Activated naive CD8-positive, alpha-beta T cell treated with anti-CD3 and anti-CD28 coated beads, Interleukin-2, amount 10 ng/mL, durations not matched to agents 7 days and 5 days (primary cell): ENCODE results near the gene LLGL2. TPM values are rescaled to one million over a fixed set of nuclear protein-coding genes. Genes with fewer than 3 reads are reported as not detected.

Experiments used
- ATAC-seq: fragments of 150-1000 bp; cut with Tn5 transposase; one replicate; pipeline ENCODE4 v1.10.0; 2021; ENCODE audit warnings: low read depth, moderate library complexity
- POLR2A ChIA-PET: fragments of 350-600 bp; sonication (Branson Sonifier 250); formaldehyde crosslinking; loops from one replicate; lab custom pipeline; 2021; ENCODE audit warnings: antibody characterized with exemption; lab: Charles Lee
- DNase-seq: peaks from one replicate; pipeline ENCODE4 v3.0.0; 2021
- H3K27ac Mint-ChIP-seq: one replicate; pipeline ENCODE4 v1.8.0; 2022; ENCODE audit warnings: mild to moderate bottlenecking, mixed read lengths
- H3K27me3 Mint-ChIP-seq: one replicate; pipeline ENCODE4 v1.8.0; 2022; ENCODE audit warnings: mild to moderate bottlenecking, moderate library complexity, mixed read lengths
- H3K36me3 Mint-ChIP-seq: one replicate; pipeline ENCODE4 v1.8.0; 2021; ENCODE audit warnings: mild to moderate bottlenecking, mixed read lengths
- H3K4me1 Mint-ChIP-seq: one replicate; pipeline ENCODE4 v1.8.0; 2021; ENCODE audit warnings: mixed read lengths
- H3K4me3 Mint-ChIP-seq: one replicate; pipeline ENCODE4 v1.8.0; 2022; ENCODE audit warnings: mild to moderate bottlenecking, moderate library complexity, mixed read lengths
- H3K9me3 Mint-ChIP-seq: one replicate; pipeline ENCODE4 v1.8.0; 2021; ENCODE audit warnings: mixed read lengths
- total RNA-seq, 2 experiments: library from RNA; stranded (reverse); gene quantifications; one replicate each; pipeline ENCODE4 v1.2.3, GENCODE V29; 2021

Gene LLGL2
- total RNA-seq, 2 experiments from 2014 or later: 36.9 to 37.2 TPM

DNA sequence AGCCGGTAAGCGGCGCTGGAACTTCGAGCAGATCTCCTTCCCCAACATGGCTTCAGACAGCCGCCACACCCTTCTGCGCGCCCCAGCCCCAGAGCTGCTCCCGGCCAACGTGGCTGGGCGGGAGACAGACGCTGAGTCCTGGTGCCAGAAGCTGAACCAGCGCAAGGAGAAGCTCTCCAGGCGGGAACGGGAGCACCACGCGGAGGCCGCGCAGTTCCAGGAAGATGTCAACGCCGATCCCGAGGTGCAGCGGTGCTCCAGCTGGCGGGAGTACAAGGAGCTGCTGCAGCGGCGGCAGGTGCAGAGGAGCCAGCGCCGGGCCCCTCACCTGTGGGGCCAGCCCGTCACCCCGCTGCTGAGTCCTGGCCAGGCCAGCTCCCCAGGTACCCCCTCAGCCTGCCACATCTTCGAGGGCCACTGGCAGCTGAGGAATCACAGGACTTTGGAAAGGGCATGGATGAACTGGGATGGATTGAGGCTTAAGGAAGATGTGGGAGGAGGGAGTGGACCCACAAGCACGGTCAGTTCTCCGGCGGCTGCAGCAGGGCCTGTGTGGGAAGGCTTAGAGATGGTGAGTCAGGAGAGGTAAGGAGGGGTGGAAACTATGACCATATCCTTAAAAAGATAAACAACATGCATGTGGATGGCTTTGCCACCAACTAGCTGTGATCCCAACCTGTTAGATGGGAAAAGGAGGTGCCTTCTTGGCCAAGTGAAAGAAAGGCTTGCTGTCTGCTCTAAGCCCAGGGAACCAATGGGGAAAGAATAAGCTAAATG lies 3.4 kb upstream of the LLGL2 start:
- Mint-ChIP-seq H3K27ac (no peak overlapping the region), H3K36me3 (peaks cover 20% of the 10 kb centered on the region), H3K9me3 (no peaks in the 10 kb centered on the region), H3K4me3 (no peak overlapping the region), H3K4me1 (peaks cover 31% of the 10 kb centered on the region), H3K27me3 (peaks cover 6% of the 10 kb centered on the region)
- DNase-seq (no peak), ATAC-seq (no peak)
- POLR2A ChIA-PET: interaction anchor here (1.4 kb wide), 1 partner anchor 13 kb away, joined by 3 read pairs; no protein-coding TSS in a partner anchor

DNA sequence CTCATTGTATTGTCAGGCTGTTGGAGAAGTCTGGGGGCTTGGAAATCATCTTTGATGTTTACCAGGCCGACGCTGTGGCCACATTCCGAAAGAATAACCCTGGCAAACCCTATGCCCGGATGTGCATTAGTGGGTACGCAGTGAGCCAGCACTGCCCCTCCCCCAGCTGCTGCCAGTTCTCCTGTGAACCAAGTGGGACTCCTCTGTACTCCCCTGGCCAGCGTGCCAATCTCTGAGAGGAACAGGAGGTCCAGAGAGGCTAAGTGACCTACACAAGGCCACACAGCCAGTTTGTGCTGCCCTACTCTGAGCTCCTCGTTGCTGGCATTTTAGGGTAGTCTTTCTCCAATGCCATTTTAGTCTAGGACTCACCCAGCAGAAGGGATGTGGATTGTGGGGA lies 1.9 kb upstream of the LLGL2 start:
- ATAC-seq (no peak), DNase-seq (no peak)
- Mint-ChIP-seq H3K9me3 (no peaks in the 10 kb centered on the region), H3K4me3 (no peak overlapping the region), H3K4me1 (peaks cover 17% of the 10 kb centered on the region), H3K27ac (no peak overlapping the region), H3K27me3 (peaks cover 6% of the 10 kb centered on the region), H3K36me3 (peaks cover 17% of the 10 kb centered on the region)
- POLR2A ChIA-PET: no interaction called here

- POLR2A ChIA-PET: interaction anchor here (0.7 to 1.8 kb wide), 6 partner anchors 8 to 241 kb away, joined by 3 to 23 read pairs (median 6); partner anchors contain the start of genes SLC25A19 and TSEN54
- Mint-ChIP-seq H3K4me1 (peaks cover 11% of the 10 kb centered on the region), H3K4me3 (peak overlapping the region; percentile 39), H3K9me3 (no peaks in the 10 kb centered on the region), H3K36me3 (peaks cover 12% of the 10 kb centered on the region), H3K27me3 (peaks cover 6% of the 10 kb centered on the region), H3K27ac (no peak overlapping the region)
- DNase-seq: no peak
- ATAC-seq: no peak
Measured at GRCh38 chr17:75524269-75524969, 1.1 kb upstream of the LLGL2 start.

DNA sequence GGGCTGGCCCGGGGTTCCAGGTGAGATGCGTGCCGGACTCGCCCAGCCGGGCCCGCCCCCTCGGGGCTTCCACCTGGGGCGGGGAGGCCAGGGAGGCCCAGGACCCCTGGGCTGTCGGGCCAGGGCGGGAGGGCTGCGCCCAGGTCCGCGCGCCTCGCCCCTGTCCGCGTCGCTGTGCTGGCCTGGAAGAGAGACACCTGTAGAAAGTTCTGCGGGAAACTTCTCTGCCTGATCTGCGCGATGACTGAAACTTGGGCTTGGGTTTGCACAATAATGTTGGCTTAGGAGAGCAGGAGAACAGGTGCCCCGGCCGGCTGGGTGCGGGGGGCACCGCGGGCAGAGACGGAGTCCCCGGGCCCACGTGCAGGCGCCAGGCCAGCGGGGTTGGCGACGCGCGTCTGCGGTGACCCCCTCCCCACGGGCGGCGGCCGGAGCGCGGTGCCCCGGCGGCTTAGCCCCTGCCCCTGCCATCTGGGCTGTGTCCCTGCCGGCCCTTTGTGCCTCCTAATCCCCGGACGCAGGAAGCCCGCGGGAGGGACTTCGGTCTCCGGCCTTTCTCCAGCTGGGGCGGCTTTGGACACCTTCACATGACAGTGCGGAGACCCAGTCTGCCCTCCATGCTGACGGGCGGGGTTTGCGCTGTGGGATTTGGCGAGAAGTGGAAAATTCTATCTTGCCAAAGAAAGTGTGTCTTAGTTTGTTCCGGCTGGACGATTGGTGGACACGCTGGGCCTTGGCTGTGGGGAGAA lies 483 bp downstream of the LLGL2 start:
- Mint-ChIP-seq H3K27ac (no peak overlapping the region), H3K27me3 (peaks cover 6% of the 10 kb centered on the region), H3K4me3 (peak overlapping the region; percentile 74), H3K36me3 (peaks cover 5% of the 10 kb centered on the region), H3K4me1 (peaks cover 9% of the 10 kb centered on the region), H3K9me3 (no peaks in the 10 kb centered on the region)
- POLR2A ChIA-PET: interaction anchor here (0.5 to 1.9 kb wide), 10 partner anchors 8 to 120 kb away, joined by 4 to 23 read pairs (median 6); partner anchors contain the start of genes GRB2, TMEM94 and TSEN54
- DNase-seq (no peak), ATAC-seq (peak; percentile 4)

DNA sequence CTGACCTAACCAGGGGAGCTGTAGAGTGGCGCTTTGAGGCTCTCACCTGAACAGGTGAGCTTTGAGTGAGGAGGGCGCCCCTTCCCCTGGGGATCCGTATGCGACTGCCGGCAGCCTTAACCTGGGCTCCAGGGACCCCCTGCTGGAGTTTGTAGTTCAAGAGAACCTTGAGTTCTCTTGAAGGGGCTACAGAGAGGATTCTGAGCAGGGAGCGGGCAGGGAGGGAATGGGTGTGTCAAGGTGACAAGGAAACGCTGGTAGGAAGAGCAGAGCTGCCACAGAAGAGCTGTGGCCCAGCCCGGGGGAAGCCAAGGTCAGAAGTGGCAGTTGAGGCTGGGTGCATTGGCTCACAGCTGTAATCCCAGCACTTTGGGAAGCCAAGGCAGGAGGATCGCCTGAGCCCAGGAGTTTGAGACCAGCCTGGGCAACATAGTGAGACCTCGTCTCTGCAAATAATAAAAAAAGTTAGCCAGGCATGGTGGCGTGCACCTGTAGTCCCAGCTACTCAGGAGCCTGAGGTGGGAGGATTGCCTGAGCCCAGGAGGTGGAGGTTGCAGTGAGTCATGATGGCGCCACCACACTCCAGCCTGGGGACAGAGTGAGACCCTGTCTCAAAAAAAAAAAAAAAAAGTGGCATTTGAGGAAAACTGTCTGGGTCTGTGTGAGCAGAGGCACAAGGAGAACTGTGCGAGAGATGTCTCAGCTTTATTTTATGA lies 1.2 kb downstream of the LLGL2 start:
- ATAC-seq (no peak), DNase-seq (no peak)
- Mint-ChIP-seq H3K36me3 (peaks cover 5% of the 10 kb centered on the region), H3K27me3 (peaks cover 6% of the 10 kb centered on the region), H3K27ac (no peak overlapping the region), H3K4me3 (peak overlapping the region; percentile 67), H3K4me1 (peaks cover 9% of the 10 kb centered on the region), H3K9me3 (no peaks in the 10 kb centered on the region)
- POLR2A ChIA-PET: interaction anchor here (0.5 to 1.9 kb wide), 11 partner anchors 8 to 488 kb away, joined by 3 to 12 read pairs (median 5); partner anchors contain the start of gene TSEN54

- H3K36me3 Mint-ChIP-seq: peaks cover 3% of the 10 kb centered on the region
- H3K4me3 Mint-ChIP-seq: no peak overlapping the region
- H3K27ac Mint-ChIP-seq: no peak overlapping the region
- no peaks in the 10 kb centered on the region for H3K9me3 Mint-ChIP-seq
- DNase-seq: no peak
- H3K27me3 Mint-ChIP-seq: peaks cover 7% of the 10 kb centered on the region
- H3K4me1 Mint-ChIP-seq: peaks cover 26% of the 10 kb centered on the region
- POLR2A ChIA-PET: no interaction called here
- no peak for ATAC-seq
Measured at GRCh38 chr17:75530837-75531720, 5.6 kb downstream of the LLGL2 start.

DNA sequence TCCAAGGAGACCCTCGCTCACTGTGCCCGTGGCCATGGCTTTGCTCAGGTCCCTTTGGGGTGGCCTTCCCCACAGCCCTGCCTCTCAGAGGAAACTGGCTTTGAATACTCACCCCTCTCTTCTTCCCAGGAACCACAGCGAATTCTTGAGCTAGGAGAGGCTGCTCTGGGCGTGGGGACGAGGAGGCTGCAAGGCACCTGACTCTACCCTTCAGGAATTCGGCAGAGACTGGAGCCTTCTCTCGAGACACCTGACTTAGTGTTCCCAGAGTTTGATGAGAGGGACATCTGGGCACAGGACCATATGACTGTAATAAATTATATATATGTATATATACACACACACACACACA lies 6.2 kb downstream of the LLGL2 start:
- DNase-seq (no peak), ATAC-seq (no peak)
- H3K4me1 Mint-ChIP-seq: peaks cover 22% of the 10 kb centered on the region
- peaks cover 6% of the 10 kb centered on the region for H3K27me3 Mint-ChIP-seq
- POLR2A ChIA-PET: no interaction called here
- H3K9me3 Mint-ChIP-seq: no peaks in the 10 kb centered on the region
- H3K4me3 Mint-ChIP-seq: no peak overlapping the region
- peaks cover 3% of the 10 kb centered on the region for H3K36me3 Mint-ChIP-seq
- H3K27ac Mint-ChIP-seq: no peak overlapping the region

GRCh38 chr17:75535119-75535537 lies 9.6 kb downstream of the LLGL2 start:
- no peaks in the 10 kb centered on the region for H3K9me3 Mint-ChIP-seq
- DNase-seq (peak; percentile 70), ATAC-seq (peak; percentile 99)
- peak overlapping the region; percentile 89 for H3K27ac Mint-ChIP-seq
- H3K36me3 Mint-ChIP-seq: peaks cover 3% of the 10 kb centered on the region
- H3K4me3 Mint-ChIP-seq: peak overlapping the region; percentile 64
- POLR2A ChIA-PET: interaction anchor here (0.7 to 1.7 kb wide), 11 partner anchors 8 to 53 kb away, joined by 3 to 12 read pairs (median 7); partner anchors contain the start of genes LLGL2 and TSEN54
- H3K27me3 Mint-ChIP-seq: peaks cover 1% of the 10 kb centered on the region
- H3K4me1 Mint-ChIP-seq: peaks cover 17% of the 10 kb centered on the region

DNA sequence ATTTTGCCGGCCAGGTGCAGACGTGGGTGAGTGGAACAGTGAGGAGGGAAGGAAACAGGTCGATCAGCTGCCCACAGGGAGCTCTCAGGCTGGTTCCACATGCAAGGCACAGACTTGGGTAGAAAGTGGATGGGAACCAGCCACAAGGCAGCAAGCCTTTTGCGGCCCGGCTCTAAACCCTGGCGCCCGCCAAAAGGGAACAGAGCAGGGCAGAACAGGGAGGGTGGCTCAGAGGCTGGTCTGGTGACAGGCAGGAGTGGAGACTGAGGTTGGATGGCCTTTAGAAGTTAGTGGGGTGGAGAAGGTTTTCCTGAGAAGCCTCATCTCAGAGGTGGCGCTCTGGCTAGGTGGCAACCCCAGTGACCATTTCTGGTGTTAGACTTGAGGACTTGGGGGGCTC lies 10.4 kb downstream of the LLGL2 start:
- Mint-ChIP-seq H3K4me1 (peaks cover 17% of the 10 kb centered on the region), H3K27me3 (peaks cover 1% of the 10 kb centered on the region), H3K4me3 (no peak overlapping the region), H3K36me3 (peaks cover 3% of the 10 kb centered on the region), H3K9me3 (no peaks in the 10 kb centered on the region), H3K27ac (peak overlapping the region; percentile 89)
- ATAC-seq (no peak), DNase-seq (no peak)
- POLR2A ChIA-PET: interaction anchor here (0.7 to 1.7 kb wide), 6 partner anchors 9 to 53 kb away, joined by 4 to 12 read pairs (median 8); partner anchors contain the start of genes LLGL2 and TSEN54

- ATAC-seq (no peak), DNase-seq (no peak)
- POLR2A ChIA-PET: no interaction called here
- peaks cover 1% of the 10 kb centered on the region for H3K27me3 Mint-ChIP-seq
- no peaks in the 10 kb centered on the region for H3K9me3 Mint-ChIP-seq
- H3K4me1 Mint-ChIP-seq: peaks cover 17% of the 10 kb centered on the region
- peak overlapping the region; percentile 16 for H3K27ac Mint-ChIP-seq
- H3K4me3 Mint-ChIP-seq: no peak overlapping the region
- H3K36me3 Mint-ChIP-seq: peaks cover 3% of the 10 kb centered on the region
Measured at GRCh38 chr17:75536366-75536765, 10.9 kb downstream of the LLGL2 start.

GRCh38 chr17:75539967-75540729 lies 14.7 kb downstream of the LLGL2 start:
- POLR2A ChIA-PET: no interaction called here
- Mint-ChIP-seq H3K27ac (no peak overlapping the region), H3K4me3 (no peak overlapping the region), H3K27me3 (no peaks in the 10 kb centered on the region), H3K36me3 (no peaks in the 10 kb centered on the region), H3K4me1 (peaks cover 5% of the 10 kb centered on the region), H3K9me3 (no peaks in the 10 kb centered on the region)
- ATAC-seq (no peak), DNase-seq (no peak)
